ENCODE results near the gene KIF22.
"Not testable (repeated sequence)": the region's sequence is repeated elsewhere in the genome, so short reads cannot be mapped to it uniquely, and the experiment has no call there.

Gene KIF22

DNA sequence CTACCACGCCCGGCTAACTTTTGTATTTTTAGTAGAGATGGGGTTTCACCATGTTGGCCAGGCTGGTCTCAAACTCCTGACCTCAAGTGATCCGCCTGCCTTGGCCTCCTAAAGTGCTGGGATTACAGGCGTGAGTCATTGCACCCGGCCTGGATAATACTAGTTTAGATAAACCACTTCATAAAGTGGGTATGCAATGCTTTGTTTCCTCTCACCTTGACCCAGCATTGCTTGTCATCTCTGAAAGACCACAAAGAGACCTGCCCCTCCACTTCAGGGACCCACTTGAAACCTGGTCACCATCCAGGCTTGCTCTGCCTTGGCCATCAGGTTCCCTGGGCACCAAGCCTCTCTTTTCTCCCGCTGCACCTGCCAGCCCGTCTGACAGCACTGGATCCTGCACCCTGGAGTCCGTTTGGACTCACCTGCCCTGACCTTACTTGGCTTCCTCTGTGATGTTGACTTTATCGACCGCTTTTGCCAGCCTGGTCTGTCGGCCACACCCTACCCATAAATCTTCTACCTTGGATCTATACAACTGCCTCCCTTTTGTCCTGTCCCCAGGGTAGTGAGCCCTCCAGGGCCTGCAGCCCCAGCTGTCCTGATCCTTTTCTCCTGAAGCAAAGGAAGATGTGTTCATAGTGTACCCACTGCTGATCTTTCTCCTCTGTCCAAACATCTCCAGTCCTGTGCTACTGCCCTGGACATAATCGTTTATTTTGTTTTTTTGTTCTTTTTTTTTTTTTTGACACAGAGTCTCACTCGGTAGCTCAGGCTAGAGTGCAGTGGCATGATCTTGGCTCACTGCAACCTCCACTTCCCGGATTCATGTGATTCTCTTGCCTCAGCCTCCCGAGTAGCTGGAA lies 25.2 kb upstream of the KIF22 start:
- no peak for DNase-seq (ENCODE audit: low read depth in 3 of 3, low spot score in 1 of 3)

DNA sequence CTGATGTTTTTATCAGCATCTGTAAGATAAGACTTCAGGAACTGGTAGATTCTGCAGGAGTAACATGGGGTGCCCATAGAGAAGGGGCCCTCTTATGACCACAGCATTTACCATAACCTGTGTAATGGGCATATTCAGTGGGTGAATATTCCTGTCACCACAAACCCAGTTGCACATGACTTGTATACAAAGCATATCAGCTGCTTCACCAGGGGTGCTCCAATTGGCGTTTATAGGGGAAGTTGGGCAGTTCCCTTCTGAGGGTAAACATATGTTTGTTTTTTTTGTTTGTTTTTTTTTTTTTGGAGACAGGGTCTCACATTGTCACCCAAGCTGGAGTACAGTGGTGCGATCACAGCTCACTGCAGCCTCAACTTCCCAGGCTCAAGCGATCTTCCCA lies 24.0 kb upstream of the KIF22 start:
- DNase-seq (ENCODE audit: low read depth in 3 of 3, low spot score in 1 of 3), result no peak

GRCh38 chr16:29767062-29767461 lies 23.5 kb upstream of the KIF22 start:
- DNase-seq (ENCODE audit: low read depth in 3 of 3, low spot score in 1 of 3), result no peak

DNA sequence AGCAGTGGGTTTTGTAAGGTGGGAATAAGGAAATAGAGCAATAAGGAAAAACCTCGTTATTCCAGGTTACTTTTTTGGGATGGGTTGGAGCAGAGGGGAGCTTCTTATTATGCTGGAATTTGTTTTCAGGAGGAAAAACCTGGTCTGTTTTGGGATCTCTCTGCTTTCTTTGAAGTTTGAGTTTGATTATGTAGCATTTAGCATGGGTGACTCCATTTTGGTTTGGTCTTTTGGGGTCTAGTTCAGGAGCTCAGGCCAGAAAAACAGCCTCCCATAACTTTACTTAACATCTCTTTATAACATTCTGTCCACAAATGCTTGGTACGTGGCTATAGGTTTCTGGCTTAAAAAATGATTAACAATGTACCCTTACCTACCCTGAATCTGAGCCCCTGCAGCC lies 21.0 kb upstream of the KIF22 start:
- DNase-seq (ENCODE audit: low read depth in 3 of 3, low spot score in 1 of 3), result no peak

GRCh38 chr16:29770250-29770929 lies 20.2 kb upstream of the KIF22 start:
- DNase-seq (ENCODE audit: low read depth in 3 of 3, low spot score in 1 of 3), result no peak

GRCh38 chr16:29772330-29772729 lies 18.2 kb upstream of the KIF22 start:
- DNase-seq (ENCODE audit: low read depth in 3 of 3, low spot score in 1 of 3), result not testable (repeated sequence)

DNA sequence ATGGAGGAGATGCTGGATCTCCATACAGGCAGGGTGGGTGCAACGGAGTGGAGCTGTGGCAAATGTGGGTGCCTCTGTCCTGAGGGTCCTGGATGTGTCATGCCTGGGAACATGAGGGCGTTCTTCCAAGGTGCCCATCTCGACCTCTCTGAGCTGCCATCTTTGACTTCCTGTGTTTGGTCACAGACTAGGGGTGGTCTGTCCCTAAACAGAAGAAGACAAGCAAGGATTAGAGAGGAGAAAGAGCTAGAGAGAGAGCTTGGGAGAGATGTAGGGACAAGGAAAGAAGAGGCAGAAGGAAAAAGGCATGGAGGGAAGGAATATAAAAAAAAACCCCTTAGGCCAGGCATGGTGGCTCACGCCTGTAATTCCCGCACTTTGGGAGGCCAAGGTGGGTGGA lies 15.8 kb upstream of the KIF22 start:
- no peak for DNase-seq (ENCODE audit: low read depth in 3 of 3, low spot score in 1 of 3)

DNA sequence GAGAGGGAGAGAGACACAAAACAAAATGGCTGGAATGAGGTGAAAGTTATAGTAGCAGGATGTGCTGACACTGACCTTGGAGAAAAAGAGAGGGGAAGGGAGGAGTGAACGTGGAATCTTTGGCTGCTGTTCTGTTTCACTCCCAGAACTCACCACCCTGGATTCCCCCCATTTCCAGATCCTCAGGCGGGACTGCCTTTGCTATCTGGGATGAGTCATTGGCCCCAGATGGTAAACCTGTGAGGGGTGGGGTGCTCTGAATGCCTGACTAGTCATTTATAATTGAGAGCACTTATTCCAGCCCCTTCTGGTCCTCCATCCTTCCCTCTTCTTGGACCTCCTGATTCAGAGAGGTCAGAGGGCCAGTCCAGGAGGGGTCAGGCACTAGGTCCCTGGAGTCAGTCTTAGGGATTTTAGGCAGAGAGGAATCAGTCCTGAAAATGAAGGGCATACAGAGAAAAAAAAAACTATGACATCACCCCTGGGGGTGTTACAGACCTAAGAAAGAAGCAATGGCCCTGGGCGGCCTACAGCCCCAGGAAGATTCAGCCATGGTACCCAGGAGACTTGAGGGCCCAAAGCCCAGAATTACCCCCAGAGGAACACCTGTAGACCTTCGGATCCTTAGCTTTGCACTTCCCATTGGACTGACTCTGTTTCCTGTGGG lies 14.7 kb upstream of the KIF22 start:
- no peak for DNase-seq (ENCODE audit: low read depth in 3 of 3, low spot score in 1 of 3)

DNA sequence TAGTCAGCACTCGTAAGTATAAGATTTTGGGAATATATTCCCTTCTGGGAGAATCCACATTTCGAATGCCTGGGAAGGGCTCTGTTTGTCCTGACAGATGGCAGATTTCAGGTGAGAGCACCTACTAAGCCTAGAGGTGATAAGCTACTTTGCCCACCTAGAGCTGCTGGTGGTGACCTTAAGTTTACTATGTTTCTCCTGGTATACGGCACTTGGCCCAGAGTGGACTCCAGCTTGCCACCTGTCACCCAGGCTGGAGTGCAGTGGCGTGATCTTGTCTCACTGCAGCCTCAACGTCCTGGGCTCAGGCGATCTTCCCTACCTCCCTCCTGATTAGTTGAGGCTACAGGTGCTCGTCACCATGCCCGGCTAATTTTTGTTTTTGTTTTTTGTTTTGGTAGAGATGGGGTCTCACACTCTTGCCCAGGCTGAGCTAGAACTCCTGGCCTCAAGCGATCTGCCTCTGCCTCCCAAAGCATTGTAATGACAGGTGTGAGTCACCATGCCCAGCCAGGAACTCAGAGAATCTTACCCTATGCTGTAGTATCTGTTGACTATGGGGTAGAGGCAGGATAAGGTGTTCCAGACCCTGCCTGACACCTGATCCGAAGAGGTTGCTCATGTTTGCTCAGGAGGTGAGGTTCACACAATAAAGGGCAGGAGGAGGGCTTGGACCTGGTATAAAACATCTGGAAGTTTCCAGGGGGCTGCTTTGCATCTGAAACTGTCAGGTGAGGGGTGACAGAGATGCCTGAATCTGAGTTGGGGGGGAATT lies 12.8 kb upstream of the KIF22 start, which contains the start of gene ZG16:
Gene ZG16 (plus strand): TSS at position 681 of the 775 bp plus-strand sequence. CDS start 1,011 bp downstream, outside the sequence.
- no peak for DNase-seq (ENCODE audit: low read depth in 3 of 3, low spot score in 1 of 3)

GRCh38 chr16:29779474-29779873 lies 11.1 kb upstream of the KIF22 start:
- no peak for DNase-seq (ENCODE audit: low read depth in 3 of 3, low spot score in 1 of 3)

DNA sequence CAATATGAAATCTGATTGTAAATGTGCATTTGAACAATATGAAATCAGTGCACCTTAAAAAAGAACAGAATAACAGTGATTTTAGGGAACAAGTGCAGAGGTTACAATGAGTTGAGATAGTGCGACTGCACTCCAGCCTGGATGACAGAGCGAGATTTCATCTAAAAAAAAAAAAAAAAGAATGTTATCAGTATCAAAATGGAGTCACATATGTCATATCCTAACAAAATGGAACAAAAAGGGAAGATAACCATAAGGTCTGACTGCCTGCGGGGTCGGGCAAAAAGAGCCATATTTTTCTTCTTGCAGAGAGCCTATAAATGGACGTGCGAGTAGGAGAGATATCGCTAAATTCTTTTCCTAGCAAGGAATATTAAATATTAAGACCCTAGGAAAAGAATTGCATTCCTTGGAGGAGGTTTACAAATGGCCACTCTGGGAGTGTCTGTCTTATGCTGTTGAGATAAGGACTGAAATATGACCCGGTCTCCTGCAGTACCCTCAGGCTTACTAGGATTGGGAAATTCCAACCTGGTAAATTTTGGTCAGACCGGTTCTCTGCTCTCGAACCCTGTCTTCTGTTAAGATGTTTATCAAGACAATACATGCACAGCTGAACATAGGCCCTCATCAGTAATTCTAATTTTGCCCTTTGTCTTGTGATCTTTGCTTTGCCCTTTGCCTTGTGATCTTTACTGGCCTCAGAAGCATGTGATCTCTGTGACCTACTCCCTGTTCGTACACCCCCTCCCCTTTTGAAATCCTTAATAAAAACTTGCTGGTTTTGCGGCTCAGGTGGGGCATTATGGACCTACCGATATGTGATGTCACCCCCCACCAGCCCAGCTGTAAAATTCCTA lies 7.2 kb upstream of the KIF22 start:
- not testable (repeated sequence) for DNase-seq (ENCODE audit: low read depth in 3 of 3, low spot score in 1 of 3)

DNA sequence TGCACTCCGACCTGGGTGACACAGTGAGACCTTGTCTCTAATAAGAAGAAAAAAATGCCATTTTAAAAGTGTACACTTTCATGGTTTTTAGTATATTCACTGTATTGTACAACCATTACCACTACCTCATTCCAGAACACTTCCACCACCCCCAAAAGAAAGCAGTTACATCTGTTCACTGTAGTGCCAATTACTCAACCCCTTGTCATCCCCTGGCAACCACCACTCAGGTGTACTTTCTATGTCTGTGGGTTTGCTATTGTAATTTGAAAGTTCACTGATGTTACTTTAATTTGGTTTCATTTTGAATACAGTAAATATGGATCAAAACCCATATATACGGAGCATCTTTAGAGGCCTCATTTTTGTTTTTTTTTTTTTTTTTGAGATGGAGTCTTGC lies 6.4 kb upstream of the KIF22 start:
- DNase-seq (ENCODE audit: low read depth in 3 of 3, low spot score in 1 of 3), result no peak

DNA sequence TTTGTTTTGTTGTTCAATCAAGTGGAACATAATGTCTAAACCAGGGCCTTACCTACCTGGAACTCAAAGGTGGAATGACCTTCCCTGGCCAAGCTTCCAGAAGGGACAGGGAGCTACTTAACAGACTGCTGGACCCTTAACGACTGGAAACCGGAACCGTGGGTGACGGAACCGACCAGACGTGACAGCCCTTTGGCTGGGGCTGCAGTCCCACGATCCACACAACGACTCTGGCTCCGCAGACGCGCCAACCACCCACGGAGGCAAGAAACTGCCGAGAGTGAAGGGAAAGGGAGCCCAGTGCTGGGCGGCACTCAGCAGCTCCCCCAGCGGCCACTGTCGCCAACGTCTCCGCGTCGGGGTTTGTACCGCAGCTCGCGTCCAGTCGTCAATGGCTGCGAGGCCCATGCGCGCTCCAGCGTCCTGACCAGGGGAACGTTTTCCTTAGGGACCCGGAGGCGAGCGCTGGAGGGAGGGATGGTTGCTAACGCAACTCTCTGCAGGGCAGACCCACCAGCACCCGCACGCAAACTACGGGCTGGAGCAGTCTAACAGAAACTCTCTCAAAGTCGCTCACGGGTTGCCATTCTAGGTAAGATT lies 5.5 kb upstream of the KIF22 start:
- DNase-seq (ENCODE audit: low read depth in 3 of 3, low spot score in 1 of 3), result peak; percentile 54 to 62 (median 59)

DNA sequence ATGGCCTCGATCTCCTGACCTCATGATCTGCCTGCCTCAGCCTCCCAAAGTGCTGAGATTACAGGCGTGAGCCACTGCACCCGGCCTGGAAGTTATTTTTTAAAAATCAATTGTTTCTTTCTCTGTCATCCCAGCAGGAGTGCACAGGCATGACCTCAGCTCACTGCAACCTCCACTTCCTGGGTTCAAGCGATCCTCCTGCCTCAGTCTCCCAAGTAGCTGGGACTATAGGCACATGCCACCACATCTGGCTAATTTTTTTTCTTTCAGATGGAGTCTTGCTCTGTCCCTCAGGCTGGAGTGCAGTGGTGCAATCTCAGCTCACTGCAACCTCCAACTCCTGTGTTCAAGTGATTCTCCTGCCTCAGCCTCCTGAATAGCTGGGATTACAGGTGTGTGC lies 3.4 kb upstream of the KIF22 start:
- DNase-seq (ENCODE audit: low read depth in 3 of 3, low spot score in 1 of 3), result not testable (repeated sequence)

GRCh38 chr16:29789775-29790182 lies 772 bp upstream of the KIF22 start:
- no peak for DNase-seq (ENCODE audit: low read depth in 3 of 3, low spot score in 1 of 3)

- no peak for DNase-seq (ENCODE audit: low read depth in 3 of 3, low spot score in 1 of 3)
Measured at GRCh38 chr16:29790949-29791844, 646 bp downstream of the KIF22 start.

DNA sequence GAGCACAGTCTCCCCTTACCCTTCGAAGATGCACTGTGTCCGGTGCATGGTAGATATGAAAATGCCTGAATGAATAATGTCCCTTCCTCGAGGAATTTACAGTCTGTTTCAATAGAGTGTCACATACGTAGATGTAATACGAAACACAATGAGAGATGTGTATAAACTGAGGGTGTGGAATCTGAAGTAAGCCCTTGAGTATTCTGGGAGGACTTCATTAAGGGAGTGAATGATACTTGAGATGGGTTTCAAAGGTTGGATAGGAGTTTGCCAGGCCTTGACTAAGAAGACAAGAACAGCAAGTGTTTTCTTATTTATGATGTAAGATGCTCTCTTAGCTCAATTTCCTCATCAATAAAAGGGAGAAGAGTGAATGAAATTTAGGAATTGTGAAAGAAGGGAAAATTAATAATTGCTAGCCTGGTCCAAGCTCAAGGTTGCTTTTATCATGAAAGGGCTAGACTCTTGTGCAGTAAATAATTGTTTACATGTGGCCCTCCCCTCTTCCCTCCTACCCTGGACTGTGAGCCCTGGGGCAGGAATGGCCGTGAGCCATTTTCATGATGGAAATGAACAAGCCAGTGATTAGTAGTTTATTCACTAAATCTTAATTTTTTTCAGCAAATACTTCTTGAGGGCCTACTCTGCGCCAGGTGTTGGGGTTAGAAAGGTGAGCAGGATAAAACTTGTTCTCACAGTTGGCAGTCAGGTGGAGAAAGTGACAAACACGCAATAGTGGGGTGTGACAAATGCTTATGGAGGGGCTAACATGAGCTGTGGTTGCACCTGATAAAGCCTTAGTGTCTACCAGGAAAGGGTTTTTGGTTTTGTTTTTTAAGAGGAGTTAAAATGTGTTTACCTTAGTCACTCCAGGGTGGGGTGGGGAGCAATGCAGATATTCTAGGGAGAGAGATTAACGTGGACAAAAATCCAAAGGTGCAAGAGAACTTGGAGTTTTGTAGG lies 1.6 kb downstream of the KIF22 start:
- no peak for DNase-seq (ENCODE audit: low read depth in 3 of 3, low spot score in 1 of 3)

DNA sequence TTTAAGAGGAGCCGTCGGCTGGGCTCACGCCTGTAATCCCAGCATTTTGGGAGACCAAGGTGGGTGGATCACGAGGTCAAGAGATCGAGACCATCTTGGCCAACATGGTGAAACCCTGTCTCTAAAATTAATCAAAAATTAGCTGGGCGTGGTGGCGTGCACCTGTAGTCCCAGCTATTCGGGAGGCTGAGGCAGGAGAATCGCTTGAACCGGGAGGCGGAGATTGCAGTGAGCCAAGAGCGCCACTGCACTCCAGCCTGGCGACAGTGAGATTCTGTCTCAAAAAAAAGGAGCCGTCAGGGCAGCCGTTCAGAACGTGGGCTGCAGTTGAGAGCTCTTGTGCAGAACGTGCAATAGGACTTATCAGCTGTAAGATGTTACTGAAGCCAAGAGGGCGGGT lies 2.6 kb downstream of the KIF22 start:
- not testable (repeated sequence) for DNase-seq (ENCODE audit: low read depth in 3 of 3, low spot score in 1 of 3)

Measured in stimulated activated CD4-positive, alpha-beta T cell treated with anti-CD3 and anti-CD28 coated beads, TNF-alpha, amount 100 ng/mL, for 1 hour (primary cell).